GM12891 (cell line): ENCODE measurements around the gene B3GLCT.

Experiments used
- POLR2A ChIP-seq: IDR thresholded peaks from 2 replicates; pipeline ENCODE4 v1.6.1; 2011; ENCODE audit warnings: low read depth, low read length, control low read depth
- POLR2AphosphoS5 ChIP-seq: IDR thresholded peaks from 2 replicates; pipeline ENCODE4 v1.6.1; 2011; ENCODE audit warnings: low read depth, low read length, control low read depth
- POU2F2 ChIP-seq: IDR thresholded peaks from 2 replicates; pipeline ENCODE4 v1.6.1; 2011; ENCODE audit warnings: low read depth, mild to moderate bottlenecking, control low read depth, low read length, moderate library complexity
- SPI1 ChIP-seq: IDR thresholded peaks from 2 replicates; pipeline ENCODE4 v1.6.1; 2011; ENCODE audit warnings: low read depth, low read length, control low read depth
- TAF1 ChIP-seq: IDR thresholded peaks from 2 replicates; pipeline ENCODE4 v1.6.1; 2011; ENCODE audit warnings: low read depth, low read length, control low read depth

- no peak for TF ChIP-seq POLR2AphosphoS5
- no peak for TF ChIP-seq TAF1
- no peak for TF ChIP-seq POLR2A
- TF ChIP-seq POU2F2, result no peak
- no peak for TF ChIP-seq SPI1
Measured at GRCh38 chr13:31221057-31221456, 21.3 kb downstream of the B3GLCT start.
